COLO829 (cell line): ENCODE results near the gene ADAMTSL1.
A peak's percentile ranks its signal among the peaks of the same experiment; 100 is the strongest.

Source experiments
- DNase-seq: peaks from one replicate; pipeline ENCODE4 v3.0.0; 2012; ENCODE audit warnings: low spot score

Gene ADAMTSL1

DNA sequence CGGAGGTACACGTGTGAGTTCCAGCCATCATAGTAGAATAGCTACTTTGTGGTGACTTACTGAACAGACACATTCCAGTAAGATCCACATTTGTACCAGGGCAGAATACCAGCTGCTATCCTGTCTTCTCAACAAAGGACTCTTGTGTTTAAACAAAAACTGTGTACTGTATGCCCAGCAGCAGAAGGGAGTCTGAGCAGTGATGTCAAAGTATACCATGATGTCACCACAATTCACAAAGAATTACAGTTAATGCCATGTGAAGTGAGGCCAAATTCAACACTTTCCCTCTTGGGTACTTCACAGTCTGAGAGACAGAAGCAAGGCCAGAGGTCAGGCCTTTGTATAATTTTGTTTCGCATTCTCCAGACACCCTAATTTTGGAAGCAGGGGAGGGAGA is 137.0 kb downstream of the ADAMTSL1 start:
- DNase-seq, result peak; percentile 83

DNA sequence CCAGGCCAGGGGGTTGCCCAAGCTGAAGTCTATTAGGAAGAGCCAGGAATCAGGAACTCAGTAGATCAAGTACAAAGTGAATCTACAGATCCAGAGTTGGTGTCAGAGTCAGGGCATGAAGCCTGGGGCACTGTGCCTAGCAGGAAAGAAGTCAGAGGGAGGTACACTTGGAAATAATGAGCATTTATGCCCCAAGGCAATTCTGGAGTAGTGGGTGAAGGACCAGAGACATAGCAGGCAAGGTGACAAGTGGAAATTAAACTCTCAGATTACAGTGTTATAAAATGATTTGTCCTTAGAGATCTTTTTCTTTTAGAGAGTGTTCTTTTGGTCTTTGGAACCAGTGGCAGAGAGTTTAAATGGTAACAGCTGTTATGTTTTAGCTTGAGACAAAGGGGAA is 138.0 kb downstream of the ADAMTSL1 start:
- DNase-seq, result no peak

DNA sequence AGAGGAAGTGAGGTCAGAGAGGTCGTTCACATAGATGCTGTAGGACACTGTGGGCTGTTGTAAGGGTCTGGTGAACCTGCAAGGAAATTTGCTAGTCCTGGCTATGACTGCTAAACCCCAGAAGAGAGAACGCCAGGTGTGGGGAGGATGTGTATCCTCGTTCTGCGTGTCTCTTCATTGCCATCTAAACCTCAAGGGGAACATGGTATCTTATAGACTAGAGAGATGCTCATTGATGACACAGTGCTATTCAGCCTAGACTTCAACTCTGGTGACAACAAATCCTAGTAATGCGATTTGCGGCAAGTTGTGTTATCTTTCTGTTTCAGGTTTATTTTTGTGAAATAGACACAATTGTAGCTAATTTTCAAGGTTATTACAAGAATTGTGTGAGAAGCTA is 140.2 kb downstream of the ADAMTSL1 start:
- no peak for DNase-seq

DNA sequence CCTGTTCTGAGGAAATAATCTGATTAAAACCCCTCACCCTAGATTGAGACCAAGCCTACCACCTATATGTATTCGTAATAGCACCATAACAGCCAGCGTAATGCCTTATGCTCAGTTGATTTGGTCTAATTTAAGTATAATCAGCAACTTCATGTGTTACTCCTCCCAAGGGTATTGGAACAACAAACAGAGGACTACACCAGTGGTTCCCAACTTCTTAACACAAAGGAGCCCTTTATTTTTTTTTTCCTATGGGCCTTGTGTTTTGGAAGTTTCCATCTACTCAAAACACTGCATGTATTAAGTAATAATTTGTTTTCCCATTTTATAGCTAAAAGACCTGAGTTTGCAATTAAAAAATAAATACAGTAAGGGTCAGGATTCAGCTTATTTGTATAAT is 140.7 kb downstream of the ADAMTSL1 start:
- peak; percentile 36 for DNase-seq

DNA sequence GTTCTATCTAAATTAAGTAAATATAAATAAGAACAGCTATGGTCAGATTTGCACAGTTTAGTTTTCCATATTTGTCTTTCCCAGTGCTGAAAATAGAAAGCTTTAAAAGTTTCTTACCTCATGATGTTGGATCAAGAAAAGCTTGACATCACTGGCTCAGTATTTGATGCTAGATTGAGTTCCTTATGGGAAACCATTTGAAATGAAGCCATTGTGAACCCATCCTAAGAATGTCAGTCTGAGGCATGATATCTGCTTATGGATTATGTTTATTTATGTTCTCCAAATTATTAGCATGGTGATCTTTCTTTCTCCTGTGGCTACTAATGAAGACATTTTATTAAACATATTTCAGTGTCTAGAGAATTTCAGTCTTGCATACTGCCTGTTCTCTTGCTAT is 143.0 kb downstream of the ADAMTSL1 start:
- no peak for DNase-seq

DNA sequence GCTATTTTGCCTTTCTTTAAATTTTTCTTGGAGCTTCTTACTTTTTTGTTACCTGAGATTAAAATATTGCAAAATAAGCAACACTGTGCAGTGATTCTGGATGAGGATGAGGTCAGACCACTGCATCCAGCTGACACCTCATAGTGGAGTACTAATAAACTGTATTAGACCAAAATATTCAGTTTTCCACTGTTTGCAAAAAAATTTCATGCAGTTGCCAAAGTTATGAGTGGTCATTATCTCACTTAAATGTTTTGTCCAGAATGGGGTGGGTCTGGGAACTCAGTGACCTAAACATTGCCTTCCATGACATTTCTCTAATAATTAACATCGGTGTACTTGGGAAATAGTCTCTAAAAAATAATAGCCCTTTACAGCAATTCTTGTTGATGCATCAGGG is 143.8 kb downstream of the ADAMTSL1 start:
- no peak for DNase-seq

DNA sequence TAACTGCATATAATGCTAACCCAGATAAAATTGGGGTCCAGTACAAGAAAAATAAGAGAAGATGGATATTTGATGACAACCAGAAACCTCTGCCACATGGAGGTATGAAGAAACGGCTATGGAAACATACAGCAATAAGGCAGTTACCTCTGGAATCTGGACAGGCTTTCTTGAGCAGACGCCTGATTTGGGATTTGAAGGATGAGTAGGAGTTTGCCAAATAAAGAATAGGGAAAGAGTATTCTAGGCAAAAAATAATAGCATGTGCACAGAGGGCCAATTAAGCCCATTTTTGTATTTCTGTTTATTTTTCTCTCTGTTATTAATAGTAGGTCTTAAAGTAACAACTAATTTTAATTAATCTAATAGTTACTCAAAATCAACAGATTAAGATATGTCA is 144.9 kb downstream of the ADAMTSL1 start:
- DNase-seq, result no peak

DNA sequence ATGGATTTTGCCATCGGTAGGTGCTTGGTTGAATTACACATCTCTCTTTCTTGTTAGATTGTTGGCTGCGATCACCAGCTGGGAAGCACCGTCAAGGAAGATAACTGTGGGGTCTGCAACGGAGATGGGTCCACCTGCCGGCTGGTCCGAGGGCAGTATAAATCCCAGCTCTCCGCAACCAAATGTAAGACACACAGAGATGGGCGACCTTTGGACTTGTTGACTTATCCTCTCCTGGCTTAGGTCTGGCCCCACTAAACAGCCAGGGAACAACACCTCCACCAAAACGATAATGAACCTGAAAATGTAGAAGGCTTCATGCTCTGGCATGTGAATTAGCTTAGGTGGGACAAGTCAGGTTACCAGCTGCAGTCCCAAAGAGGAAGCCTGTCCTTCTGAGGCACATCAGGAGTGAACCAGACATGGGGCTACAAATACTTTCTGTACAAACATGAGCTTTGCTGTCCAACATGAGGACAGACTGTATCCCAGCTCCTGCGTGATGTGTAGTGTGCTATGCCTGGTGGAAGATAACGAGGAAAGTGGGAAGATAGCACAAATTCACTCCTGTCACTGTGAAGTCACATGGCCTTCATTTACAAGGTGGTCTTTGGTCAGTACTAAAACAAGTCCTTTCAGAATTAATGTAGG is 148.4 kb downstream of the ADAMTSL1 start:
- no peak for DNase-seq

DNA sequence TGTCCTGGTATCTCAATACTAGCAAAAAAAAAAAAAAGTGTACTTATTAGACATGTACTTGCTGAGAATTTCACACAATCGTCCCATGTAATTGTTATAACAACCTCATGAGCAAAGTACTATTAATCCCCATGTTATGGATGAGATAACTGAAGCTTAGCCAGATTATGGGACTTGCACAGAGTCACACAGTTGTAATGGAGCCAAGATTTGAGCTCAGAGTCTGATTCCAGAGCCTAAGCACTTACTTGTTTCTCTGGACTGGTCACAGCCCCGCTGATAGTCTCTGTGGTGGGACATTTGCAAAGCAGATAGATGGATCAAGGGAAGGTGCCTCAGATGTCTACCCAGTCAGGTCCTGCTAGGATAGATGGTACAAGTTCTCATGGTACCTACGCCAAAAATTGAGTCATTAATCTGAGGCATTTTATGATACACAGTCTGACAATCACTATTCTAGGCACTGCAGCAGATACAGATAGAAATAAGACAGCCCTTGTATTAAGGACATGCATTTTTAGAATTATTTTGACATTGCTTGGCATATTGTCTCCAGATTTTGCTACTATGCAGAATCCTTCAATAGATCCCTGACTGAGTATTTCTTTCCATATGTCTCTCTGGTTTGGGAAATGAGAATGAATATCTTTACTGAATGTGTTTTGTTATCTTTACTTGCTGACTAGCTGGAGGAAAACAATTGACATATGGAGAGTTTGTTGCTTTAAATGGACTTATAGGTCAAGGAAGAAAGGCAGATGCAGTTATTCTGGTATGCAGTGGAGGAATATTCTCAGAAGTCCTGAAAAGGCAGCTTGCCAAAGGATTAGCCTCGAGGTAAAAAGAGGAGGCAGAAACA is 149.5 kb downstream of the ADAMTSL1 start:
- DNase-seq, result no peak

DNA sequence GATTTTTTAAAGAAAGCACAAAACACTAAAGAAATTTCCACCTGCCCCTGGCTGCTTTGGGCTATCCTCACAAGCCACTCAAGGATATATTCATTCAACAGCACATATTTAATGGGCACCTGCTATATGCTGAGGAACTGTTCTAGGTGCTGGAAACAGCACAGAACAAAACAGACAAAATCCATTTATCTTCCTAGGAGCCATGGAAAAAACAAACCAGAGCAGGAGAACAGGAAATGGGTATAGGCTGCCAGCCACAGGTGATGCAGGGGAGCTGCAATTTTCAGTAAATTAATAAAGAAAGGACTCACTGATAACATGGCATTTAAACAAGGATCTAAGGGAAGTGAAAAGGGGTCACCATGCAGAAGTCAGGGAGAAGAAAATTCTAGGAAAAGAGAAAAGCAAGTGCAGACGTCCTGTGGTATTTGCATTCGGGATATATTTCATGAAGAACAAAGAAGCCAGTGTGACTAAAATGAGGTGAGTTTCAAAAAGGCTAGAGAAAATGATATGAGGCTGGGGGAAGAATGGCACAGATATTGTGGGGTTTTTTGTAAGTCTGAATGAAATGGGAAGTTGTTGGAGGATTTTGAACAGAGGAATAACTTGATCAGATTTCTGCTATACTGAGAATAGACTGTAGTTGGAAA is 152.2 kb downstream of the ADAMTSL1 start:
- no peak for DNase-seq

DNA sequence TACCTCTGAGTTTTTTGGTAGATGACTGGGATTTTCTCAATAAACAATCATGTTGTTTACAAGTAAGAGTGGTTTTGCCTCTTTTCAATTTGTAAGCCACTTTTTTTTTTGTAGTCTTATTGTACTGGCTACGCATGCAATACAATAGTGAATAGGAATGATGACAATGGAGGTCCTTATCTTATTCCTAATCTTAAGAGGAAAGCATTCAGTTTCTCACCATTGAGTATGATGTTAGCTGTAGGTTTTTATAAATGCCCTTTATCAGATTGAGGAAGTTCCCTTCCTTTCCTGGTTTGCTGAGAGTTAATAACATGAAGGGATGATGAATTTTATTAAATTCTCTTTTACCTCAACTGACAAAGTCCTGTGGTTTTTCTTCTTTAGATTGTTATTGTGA is 155.2 kb downstream of the ADAMTSL1 start:
- DNase-seq, result no peak

DNA sequence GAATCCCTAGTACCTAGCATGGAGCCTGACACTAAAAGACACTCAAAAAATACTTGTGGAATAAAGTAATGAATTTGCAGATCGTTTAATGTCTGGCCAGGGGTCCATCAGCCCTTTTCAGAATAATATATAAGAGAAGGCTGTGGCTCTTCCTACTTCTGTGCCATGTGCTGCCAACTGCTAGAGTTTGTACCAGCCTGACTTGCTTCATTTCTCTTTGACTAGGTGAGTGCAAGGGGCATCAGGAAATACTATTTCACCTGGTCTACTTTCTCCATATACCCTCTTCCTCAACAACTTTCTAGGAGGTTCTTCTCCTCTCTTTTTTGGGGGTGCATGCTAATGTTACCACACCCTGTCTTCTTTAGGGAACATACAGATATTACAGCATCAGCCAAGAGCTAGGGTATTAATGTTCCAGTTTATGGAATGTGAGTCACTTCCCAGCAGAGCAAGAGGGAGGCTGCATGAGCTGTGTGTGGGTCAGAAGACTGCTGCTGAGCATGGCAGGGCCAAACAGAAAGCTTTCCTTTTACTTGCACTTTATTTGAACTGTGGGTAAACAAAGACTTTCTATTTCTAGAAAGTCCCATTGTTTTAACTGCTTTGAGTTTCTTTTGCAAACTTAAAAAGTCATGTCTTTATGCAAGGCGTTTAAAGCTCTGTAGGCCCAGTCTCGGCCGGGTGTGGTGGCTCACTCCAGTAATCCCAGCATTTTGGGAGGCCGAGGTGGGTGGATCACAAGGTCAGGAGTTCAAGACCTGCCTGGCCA is 158.9 kb downstream of the ADAMTSL1 start:
- peak; percentile 28 for DNase-seq

DNA sequence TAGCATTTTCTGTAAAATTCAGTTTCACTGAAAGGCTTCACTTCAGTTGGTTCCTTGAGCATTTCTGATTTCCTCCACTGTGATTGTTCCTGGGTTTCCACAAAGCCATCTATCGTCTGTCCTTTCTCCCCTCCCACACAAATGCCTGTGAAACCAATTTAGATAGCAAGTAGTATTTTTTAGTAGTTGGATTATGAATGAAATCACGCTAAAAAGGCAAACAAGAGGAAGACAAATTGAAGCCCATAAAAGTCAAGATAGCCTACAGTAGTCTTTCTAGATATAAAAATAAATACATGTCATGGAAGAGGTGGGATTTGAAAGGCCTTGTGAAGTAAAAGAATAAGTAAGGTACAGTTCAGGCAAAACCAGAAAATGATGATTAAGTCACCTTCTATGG is 162.8 kb downstream of the ADAMTSL1 start:
- DNase-seq, result no peak

DNA sequence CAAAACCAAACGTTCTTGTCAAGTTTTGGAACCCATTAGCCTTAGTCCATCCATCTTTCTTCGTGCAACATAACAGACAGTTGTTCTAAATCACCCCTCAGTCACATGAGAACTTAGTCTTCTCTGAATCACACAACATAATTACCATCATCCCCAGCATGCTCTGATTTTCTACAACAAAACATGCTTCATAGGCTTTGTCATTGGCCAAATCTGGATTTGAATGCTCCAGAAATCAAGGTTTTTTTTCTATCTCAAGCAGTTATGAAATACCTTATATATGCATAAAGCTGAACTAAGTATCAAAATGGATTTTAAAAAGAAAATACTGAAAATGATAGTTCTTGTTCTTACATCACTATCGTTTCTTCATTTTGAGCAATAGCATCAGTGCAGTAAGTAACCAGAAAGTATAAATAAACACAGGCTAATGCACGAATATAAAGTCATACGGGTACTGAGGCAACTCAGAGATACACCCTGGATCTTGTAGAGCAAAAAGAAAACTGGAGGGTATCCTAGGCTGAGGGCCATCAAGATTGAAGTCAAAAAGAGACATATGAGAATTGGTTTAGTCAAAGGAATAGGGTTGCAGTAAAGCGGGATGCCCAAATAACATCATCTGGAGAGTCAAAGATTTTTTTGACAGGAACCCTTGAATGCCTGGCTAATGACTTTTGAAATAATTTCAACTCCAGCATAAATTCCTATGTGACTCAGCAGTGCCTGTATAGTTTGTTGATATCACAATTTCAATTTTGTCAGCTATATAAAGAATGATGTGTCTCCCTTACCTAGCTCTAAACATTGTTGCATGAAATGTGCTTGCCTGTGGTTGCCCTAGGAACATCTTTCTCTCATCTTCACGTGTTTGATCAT is 164.7 kb downstream of the ADAMTSL1 start:
- DNase-seq, result no peak

DNA sequence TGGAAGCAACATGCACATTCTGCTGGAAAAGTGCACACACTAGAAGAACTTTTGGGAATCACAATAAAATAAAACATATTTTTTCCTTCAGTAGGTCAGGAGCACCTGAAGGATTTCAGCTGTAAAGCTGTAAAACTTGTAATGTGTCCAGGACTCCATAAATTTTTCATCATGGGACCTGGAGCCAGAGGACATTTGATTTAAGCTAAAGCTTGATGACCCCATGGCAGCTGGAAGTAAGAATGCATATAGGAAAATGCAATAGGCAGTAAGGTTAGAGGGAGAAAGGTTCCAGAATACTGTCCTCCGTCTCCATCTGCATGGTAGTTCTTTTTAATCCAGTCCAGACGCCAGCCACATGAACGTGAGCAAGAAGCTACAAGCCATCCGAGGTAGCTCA is 166.0 kb downstream of the ADAMTSL1 start:
- DNase-seq, result no peak

DNA sequence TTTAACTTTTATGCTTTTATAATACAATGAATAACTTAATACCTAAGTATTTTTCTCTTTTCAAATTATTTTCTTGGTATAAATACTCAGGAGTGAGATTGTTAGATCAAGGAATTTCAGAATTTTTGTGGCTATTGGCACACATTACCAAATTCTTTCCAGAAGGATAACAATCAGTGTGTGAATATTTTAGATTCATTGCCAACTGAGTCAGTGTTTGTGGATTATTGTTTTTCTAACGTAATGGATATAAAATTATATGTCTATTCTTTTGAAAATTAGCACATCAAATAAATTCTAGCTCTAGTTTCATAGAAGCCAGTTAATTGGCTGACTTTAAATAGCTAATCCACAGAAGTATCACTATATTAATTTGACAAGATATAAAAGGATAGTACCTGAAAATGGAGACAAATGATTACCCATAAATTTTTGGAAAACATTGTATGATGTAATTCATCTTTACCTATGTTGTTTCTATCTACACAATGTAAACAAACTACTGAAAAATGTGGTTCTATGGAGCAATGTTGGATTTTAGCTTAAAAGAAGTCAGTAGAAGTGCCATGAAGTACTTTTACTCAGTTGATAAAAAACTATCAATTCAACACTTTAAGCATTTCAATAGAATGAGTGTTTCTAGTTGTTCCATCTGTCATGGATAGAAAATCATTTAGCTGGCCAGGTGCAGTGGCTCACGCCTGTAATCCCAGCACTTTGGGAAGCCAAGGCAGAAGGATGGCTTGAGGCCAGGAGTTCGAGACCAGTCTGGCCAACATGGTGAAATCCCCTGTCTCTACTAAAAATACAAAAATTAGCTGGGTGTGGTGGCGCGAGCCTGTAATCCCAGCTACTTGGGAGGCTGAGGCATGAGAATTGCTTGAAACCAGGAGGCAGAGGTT is 185.1 kb downstream of the ADAMTSL1 start:
- no peak for DNase-seq

DNA sequence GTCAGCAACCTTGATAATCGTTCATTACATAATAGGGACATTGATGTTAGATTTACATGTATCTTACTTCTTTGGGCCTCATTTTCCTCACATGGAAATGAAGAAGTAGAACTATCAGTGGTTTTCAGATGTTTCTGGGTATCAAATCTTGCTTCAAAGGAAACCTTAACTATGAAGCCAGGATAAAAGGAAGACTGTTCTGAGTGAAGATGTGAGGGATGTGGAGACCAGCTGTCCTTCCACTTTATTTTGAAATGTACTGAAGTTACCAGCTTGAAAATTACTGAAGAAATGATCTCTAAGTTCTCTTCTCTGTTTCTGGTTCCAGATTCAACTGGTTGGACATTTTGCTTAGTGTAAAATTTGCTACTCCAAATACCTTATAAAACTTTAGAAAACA is 186.0 kb downstream of the ADAMTSL1 start:
- DNase-seq, result no peak

DNA sequence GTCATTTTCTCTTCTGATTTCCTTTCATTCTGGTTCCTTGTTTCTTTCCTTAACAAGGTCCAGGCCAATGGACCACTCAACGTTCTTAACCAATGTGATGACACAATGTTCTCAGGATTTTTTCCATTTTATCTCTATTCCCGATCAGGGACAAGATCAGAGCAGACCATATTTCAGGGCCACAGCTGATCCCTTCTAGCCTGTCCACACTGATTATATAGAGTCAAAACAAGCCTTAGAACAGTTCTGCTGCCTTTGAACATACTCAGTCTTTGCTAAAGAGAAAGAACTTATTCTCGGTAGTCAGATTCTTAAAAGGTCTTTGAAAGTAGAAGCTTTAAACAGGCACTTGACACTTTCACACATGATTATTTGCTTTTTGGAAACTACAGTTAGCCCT is 188.4 kb downstream of the ADAMTSL1 start:
- no peak for DNase-seq

DNA sequence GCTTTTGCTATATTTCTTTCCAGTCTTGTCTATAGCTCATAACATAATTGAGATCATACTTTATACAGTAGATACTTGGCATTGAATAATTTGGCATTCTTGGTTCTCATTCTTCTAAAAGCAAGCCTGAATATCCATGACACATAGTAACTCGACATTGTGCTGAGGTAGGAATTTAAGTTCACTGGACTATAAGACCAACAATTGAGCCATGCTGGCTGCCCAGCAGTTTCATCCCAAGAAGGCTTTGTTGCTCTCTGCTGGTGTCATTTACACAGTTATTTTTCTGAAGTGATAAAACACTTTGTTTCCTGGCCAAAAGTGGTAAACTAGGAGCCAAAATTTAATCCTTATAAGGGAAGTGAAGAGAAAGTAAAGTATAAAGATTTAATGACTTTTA is 192.0 kb downstream of the ADAMTSL1 start:
- DNase-seq, result no peak

DNA sequence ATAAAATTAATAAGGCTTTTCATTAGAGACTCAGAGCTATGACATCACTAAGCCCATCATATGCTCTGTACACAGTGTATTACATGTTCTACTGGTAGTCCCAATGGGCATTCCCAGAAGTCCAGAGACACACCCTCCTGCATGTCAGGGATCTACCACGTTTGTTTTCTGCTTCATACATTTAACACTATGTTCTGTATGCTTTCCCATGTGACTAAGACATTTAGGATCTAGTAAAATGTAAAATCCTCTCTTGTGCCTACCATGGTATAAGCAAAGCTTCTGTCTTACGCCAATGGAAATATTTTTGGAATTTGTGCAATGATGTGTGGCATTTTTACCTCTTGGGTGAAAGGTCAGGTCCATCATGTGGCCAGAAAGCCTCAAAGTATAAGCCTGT is 192.4 kb downstream of the ADAMTSL1 start:
- DNase-seq, result no peak
